DND-41 (cell line): Measurements from ENCODE around the gene KCNMA1.

ENCODE experiments used
- ATAC-seq: fragments of 200-7000 bp; cut with Tn5 transposase; 3 replicates; pipeline ENCODE4 v1.9.1; 2021; ENCODE audit warnings: low read depth; ENCODE audit not compliant: insufficient read depth
- DNase-seq: peaks from one replicate; pipeline ENCODE4 v3.0.0-alpha.2; 2020
- H2AFZ ChIP-seq: 2 replicates; pipeline ENCODE4 v1.6.0; 2012; ENCODE audit warnings: low read depth, low read length
- H3K27ac ChIP-seq: 2 replicates; pipeline ENCODE4 v1.5.1; 2012; ENCODE audit warnings: low read length, inconsistent platforms
- H3K27me3 ChIP-seq: fragments of 200-600 bp; sonication (generic); 2 replicates; pipeline ENCODE4 v1.6.0; 2012; ENCODE audit warnings: low read length, mild to moderate bottlenecking, inconsistent platforms; ENCODE audit not compliant: insufficient read depth, poor library complexity
- H3K36me3 ChIP-seq: 2 replicates; pipeline ENCODE4 v1.5.1; 2012; ENCODE audit warnings: low read length, inconsistent platforms; ENCODE audit not compliant: insufficient read depth
- H3K4me1 ChIP-seq: 2 replicates; pipeline ENCODE4 v1.5.1; 2012; ENCODE audit warnings: mild to moderate bottlenecking, low read length; ENCODE audit not compliant: insufficient read depth
- H3K4me2 ChIP-seq: 2 replicates; pipeline ENCODE4 v1.6.0; 2012; ENCODE audit warnings: mild to moderate bottlenecking, moderate library complexity, low read length, inconsistent platforms; ENCODE audit not compliant: insufficient read depth
- H3K4me3 ChIP-seq, 2 experiments: fragments of 200-600 bp in 1 of 2; shearing (Covaris generic) in 1 of 2; 2 replicates each; pipeline ENCODE4 v1.5.1; 2012 to 2016; ENCODE audit warnings: inconsistent platforms in 2 of 2, low read length in 2 of 2, mild to moderate bottlenecking in 2 of 2, low read depth in 1 of 2, moderate library complexity in 1 of 2
- H3K79me2 ChIP-seq: 2 replicates; pipeline ENCODE4 v1.6.0; 2012; ENCODE audit warnings: low read length, inconsistent platforms; ENCODE audit not compliant: insufficient read depth
- H3K9ac ChIP-seq: 2 replicates; pipeline ENCODE4 v1.6.0; 2012; ENCODE audit warnings: low read depth, mild to moderate bottlenecking, inconsistent platforms, low read length, moderate library complexity
- H3K9me3 ChIP-seq: 2 replicates; pipeline ENCODE4 v1.5.1; 2012; ENCODE audit warnings: low read length, moderate library complexity, mild to moderate bottlenecking, inconsistent platforms; ENCODE audit not compliant: insufficient read depth, severe bottlenecking
- H4K20me1 ChIP-seq: 2 replicates; pipeline ENCODE4 v1.6.0; 2012; ENCODE audit warnings: low read length; ENCODE audit not compliant: insufficient read depth
- CTCF ChIP-seq: IDR thresholded peaks from 2 replicates; pipeline ENCODE4 v1.5.1; 2012; ENCODE audit warnings: borderline replicate concordance, low read length, moderate library complexity, mild to moderate bottlenecking; ENCODE audit not compliant: poor library complexity, severe bottlenecking; ENCODE audit errors: extremely low read depth
- EZH2 ChIP-seq: IDR thresholded peaks from 3 replicates; pipeline ENCODE4 v1.6.1; 2012; ENCODE audit warnings: borderline replicate concordance, low read depth, mild to moderate bottlenecking, moderate library complexity, low read length, inconsistent platforms; ENCODE audit not compliant: severe bottlenecking

The KCNMA1 gene

GRCh38 chr10:77553966-77554365 is 83.6 kb downstream of the KCNMA1 start:
- H2AFZ ChIP-seq, result no peak overlapping the region
- H3K4me2 ChIP-seq, result no peak overlapping the region
- H3K27me3 ChIP-seq, result no peaks in the 10 kb centered on the region
- H4K20me1 ChIP-seq, result no peaks in the 10 kb centered on the region
- H3K79me2 ChIP-seq, result no peaks in the 10 kb centered on the region
- no peaks in the 10 kb centered on the region for H3K4me1 ChIP-seq
- TF ChIP-seq EZH2, result no peak
- TF ChIP-seq CTCF, result no peak
- no peak overlapping the region for H3K4me3 ChIP-seq
- ATAC-seq (no peak), DNase-seq (no peak)
- H3K36me3 ChIP-seq, result no peaks in the 10 kb centered on the region
- H3K27ac ChIP-seq, result no peak overlapping the region
- H3K9me3 ChIP-seq, result no peaks in the 10 kb centered on the region
- H3K9ac ChIP-seq, result no peak overlapping the region

GRCh38 chr10:77553311-77553710 is 84.3 kb downstream of the KCNMA1 start:
- TF ChIP-seq CTCF, result no peak
- no peak for TF ChIP-seq EZH2
- H3K36me3 ChIP-seq, result no peaks in the 10 kb centered on the region
- H3K9me3 ChIP-seq, result no peaks in the 10 kb centered on the region
- no peak overlapping the region for H2AFZ ChIP-seq
- H3K4me3 ChIP-seq, result no peak overlapping the region
- no peaks in the 10 kb centered on the region for H3K79me2 ChIP-seq
- H3K27ac ChIP-seq, result no peak overlapping the region
- H3K27me3 ChIP-seq, result no peaks in the 10 kb centered on the region
- H3K4me1 ChIP-seq, result no peaks in the 10 kb centered on the region
- H4K20me1 ChIP-seq, result no peaks in the 10 kb centered on the region
- DNase-seq (no peak), ATAC-seq (no peak)
- H3K9ac ChIP-seq, result no peak overlapping the region
- no peak overlapping the region for H3K4me2 ChIP-seq

GRCh38 chr10:77552252-77552651 is 85.4 kb downstream of the KCNMA1 start:
- Histone ChIP-seq H3K9me3 (no peaks in the 10 kb centered on the region), H3K27ac (no peak overlapping the region), H2AFZ (no peak overlapping the region), H3K4me2 (no peak overlapping the region), H3K4me3 (no peak overlapping the region), H3K36me3 (no peaks in the 10 kb centered on the region), H3K79me2 (no peaks in the 10 kb centered on the region), H4K20me1 (no peaks in the 10 kb centered on the region), H3K27me3 (no peaks in the 10 kb centered on the region), H3K9ac (no peak overlapping the region), H3K4me1 (no peaks in the 10 kb centered on the region)
- no peak for ATAC-seq
- no peak for TF ChIP-seq CTCF
- TF ChIP-seq EZH2, result no peak
- no peak for DNase-seq

- Histone ChIP-seq H3K36me3 (no peaks in the 10 kb centered on the region), H3K27ac (no peak overlapping the region), H2AFZ (no peak overlapping the region), H4K20me1 (no peaks in the 10 kb centered on the region), H3K79me2 (no peaks in the 10 kb centered on the region), H3K9me3 (no peaks in the 10 kb centered on the region), H3K9ac (no peak overlapping the region), H3K4me1 (no peaks in the 10 kb centered on the region), H3K4me2 (no peak overlapping the region), H3K4me3 (no peak overlapping the region), H3K27me3 (no peaks in the 10 kb centered on the region)
- ATAC-seq, result no peak
- TF ChIP-seq EZH2 (no peak), CTCF (no peak)
- DNase-seq, result no peak
Measured at GRCh38 chr10:77550378-77550777, 87.2 kb downstream of the KCNMA1 start.
